SK-N-SH (cell line): ENCODE data around the gene EPHA3.

Experiments used
- CTCF ChIP-seq: fragments of 200-600 bp; sonication (generic); IDR thresholded peaks from 2 replicates; pipeline ENCODE4 v1.6.1; 2017; ENCODE audit warnings: antibody characterized with exemption, mild to moderate bottlenecking, moderate library complexity
- MXI1 ChIP-seq: IDR thresholded peaks from 2 replicates; pipeline ENCODE4 v1.6.1; 2012; ENCODE audit warnings: mild to moderate bottlenecking, low read depth, low read length, improper control_type of control experiment

- TF ChIP-seq MXI1: no peak
- TF ChIP-seq CTCF: no peak
Observed at GRCh38 chr3:89105503-89105902, 1.9 kb upstream of the EPHA3 start.
